Measurements from ENCODE around the gene IMMP2L. TPM values are rescaled to one million over a fixed set of nuclear protein-coding genes. Genes with fewer than 3 reads are reported as not detected.

The IMMP2L gene
- total RNA-seq, 4 donors from 2014 or later, result 12.0 to 22.2 (median 17.5) TPM

DNA sequence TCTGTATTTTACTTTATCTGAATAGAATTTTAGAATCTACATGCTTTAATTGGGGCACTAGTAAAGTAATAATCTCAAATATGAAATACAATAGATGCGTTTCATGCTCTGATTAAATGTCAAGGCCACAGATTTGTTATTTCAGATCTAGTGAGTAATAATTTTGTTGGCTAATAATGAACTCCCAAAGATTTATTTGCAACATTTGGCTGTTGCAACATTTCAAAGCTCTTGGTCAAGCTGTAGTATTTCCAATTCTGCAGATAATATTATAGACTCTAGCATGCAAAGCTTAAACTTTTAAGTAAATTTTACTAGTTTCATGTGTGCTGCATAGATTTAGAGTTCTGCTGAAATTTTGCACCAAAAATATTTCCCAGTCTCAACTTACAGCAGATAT, 454.7 kb downstream of the IMMP2L start:
- DNase-seq (ENCODE audit: extremely low spot score), result no peak
- H3K36me3 ChIP-seq, result no peaks in the 10 kb centered on the region
- H3K9me3 ChIP-seq, result no peaks in the 10 kb centered on the region
- no peak overlapping the region for H3K4me3 ChIP-seq
- H3K27ac ChIP-seq (replicated peaks in 1 of 4), result no peak overlapping the region
- WGBS, result 68% methylated on average over 1 of the region's 1 CpG
- intact Hi-C loops (cut with DNase I), result no loop called here
- no peak for TF ChIP-seq POLR2AphosphoS5 (IDR thresholded peaks at IDR 0.05)
- peaks cover 4 to 10% (median 6%) of the 10 kb centered on the region in 4 donors for H3K4me1 ChIP-seq
- no peaks in the 10 kb centered on the region for H3K27me3 ChIP-seq

DNA sequence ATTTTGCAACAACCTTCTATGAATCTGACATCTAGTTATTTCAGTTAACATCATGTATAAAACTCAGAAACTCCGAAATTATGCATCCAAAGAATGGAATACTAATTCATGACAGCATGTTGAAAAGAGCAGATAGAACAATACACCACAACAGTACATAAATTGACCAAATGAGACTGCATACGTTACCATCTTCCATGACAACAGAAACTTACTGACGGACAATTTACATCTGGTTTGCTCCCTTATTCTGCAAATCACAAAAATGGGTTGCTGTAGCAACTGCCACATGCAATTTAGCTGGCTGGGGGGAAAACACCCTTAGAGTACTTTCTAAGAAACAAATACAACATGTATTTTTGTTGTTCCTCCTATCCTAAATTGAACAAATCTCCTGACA, 457.0 kb downstream of the IMMP2L start:
- intact Hi-C loops (cut with DNase I), result no loop called here
- H3K4me3 ChIP-seq, result no peak overlapping the region
- H3K4me1 ChIP-seq, result peaks cover 4 to 10% (median 6%) of the 10 kb centered on the region in 4 donors
- TF ChIP-seq POLR2A (IDR thresholded peaks at IDR 0.05; ENCODE audit: low read depth) (no peak), EP300 (IDR thresholded peaks at IDR 0.05) (no peak), POLR2AphosphoS5 (IDR thresholded peaks at IDR 0.05) (no peak)
- TF ChIP-seq, protein P1, sequence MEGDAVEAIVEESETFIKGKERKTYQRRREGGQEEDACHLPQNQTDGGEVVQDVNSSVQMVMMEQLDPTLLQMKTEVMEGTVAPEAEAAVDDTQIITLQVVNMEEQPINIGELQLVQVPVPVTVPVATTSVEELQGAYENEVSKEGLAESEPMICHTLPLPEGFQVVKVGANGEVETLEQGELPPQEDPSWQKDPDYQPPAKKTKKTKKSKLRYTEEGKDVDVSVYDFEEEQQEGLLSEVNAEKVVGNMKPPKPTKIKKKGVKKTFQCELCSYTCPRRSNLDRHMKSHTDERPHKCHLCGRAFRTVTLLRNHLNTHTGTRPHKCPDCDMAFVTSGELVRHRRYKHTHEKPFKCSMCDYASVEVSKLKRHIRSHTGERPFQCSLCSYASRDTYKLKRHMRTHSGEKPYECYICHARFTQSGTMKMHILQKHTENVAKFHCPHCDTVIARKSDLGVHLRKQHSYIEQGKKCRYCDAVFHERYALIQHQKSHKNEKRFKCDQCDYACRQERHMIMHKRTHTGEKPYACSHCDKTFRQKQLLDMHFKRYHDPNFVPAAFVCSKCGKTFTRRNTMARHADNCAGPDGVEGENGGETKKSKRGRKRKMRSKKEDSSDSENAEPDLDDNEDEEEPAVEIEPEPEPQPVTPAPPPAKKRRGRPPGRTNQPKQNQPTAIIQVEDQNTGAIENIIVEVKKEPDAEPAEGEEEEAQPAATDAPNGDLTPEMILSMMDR (IDR thresholded peaks at IDR 0.05), result no peak
- H3K27ac ChIP-seq (replicated peaks in 1 of 4), result no peak overlapping the region
- H3K36me3 ChIP-seq, result no peaks in the 10 kb centered on the region
- WGBS, result 92% methylated on average over 3 of the region's 3 CpGs
- DNase-seq (ENCODE audit: extremely low spot score), result no peak
- no peaks in the 10 kb centered on the region for H3K27me3 ChIP-seq
- no peaks in the 10 kb centered on the region for H3K9me3 ChIP-seq

DNA sequence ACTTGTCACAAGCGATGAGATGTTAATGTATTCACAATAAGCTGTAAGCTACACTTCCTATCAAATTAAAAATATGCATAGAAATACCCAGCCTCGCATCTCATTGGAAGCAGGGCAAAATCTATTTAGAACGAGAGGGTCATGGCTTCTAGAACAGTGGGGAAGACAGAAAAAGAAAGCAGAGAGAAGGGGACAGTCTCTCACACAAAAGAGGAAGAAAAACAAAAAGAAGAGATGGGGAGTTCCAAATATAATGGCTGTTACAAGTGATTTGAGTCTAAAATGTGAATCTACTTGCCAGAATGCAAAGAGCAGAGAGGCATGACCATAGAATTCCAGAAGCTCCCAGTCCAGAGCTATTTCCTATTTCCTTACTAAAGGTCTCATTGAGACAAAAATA, 457.6 kb downstream of the IMMP2L start:
- intact Hi-C loops (cut with DNase I), result no loop called here
- peaks cover 4 to 10% (median 6%) of the 10 kb centered on the region in 4 donors for H3K4me1 ChIP-seq
- H3K27me3 ChIP-seq, result no peaks in the 10 kb centered on the region
- H3K27ac ChIP-seq (replicated peaks in 1 of 4), result no peak overlapping the region
- TF ChIP-seq POLR2AphosphoS5 (IDR thresholded peaks at IDR 0.05) (no peak), POLR2A (IDR thresholded peaks at IDR 0.05; ENCODE audit: low read depth) (no peak), EP300 (IDR thresholded peaks at IDR 0.05) (no peak)
- TF ChIP-seq, protein P1 (IDR thresholded peaks at IDR 0.05), result no peak
- H3K9me3 ChIP-seq, result no peaks in the 10 kb centered on the region
- no peaks in the 10 kb centered on the region for H3K36me3 ChIP-seq
- DNase-seq (ENCODE audit: extremely low spot score), result no peak
- H3K4me3 ChIP-seq, result no peak overlapping the region
- WGBS, result 91% methylated on average over 3 of the region's 3 CpGs

DNA sequence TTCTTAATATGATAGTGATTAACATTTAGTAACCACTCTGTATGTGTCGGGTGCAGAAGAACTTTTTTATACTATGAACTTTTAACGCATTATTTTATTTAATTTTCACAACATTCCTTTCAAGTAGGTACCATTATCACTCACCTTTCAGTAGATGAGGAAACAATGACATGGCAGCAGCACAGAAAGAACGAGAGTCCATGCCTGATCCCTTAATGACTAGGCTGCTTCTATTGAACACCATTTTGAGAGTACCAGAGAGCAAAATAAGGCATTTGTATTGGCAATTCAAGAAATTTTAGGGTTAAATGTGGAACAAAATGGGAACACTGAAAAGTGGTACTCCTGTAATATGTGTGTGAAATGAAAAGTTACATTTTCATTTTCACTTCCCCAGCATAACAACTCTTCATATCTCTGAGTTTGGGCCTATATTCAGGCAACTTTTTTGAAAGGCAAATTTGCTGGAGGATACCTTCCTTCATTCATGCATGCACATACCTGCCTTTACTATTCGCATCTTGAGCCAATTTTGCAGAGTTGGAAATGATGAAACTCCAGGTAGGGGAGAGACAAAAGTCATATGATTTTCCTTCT, 458.5 kb downstream of the IMMP2L start:
- 93% methylated on average over 4 of the region's 4 CpGs for WGBS
- no peak for TF ChIP-seq EP300 (IDR thresholded peaks at IDR 0.05)
- TF ChIP-seq, protein P1 (IDR thresholded peaks at IDR 0.05), result no peak
- no peak for TF ChIP-seq POLR2A (IDR thresholded peaks at IDR 0.05; ENCODE audit: low read depth)
- no peak for TF ChIP-seq POLR2AphosphoS5 (IDR thresholded peaks at IDR 0.05)
- Histone ChIP-seq H3K27me3 (no peaks in the 10 kb centered on the region), H3K4me3 (no peak overlapping the region), H3K36me3 (no peaks in the 10 kb centered on the region), H3K27ac (replicated peaks in 1 of 4) (no peak overlapping the region), H3K9me3 (no peaks in the 10 kb centered on the region), H3K4me1 (peaks cover 4 to 10% (median 6%) of the 10 kb centered on the region in 4 donors)
- intact Hi-C loops (cut with DNase I), result no loop called here
- DNase-seq (ENCODE audit: extremely low spot score), result no peak

DNA sequence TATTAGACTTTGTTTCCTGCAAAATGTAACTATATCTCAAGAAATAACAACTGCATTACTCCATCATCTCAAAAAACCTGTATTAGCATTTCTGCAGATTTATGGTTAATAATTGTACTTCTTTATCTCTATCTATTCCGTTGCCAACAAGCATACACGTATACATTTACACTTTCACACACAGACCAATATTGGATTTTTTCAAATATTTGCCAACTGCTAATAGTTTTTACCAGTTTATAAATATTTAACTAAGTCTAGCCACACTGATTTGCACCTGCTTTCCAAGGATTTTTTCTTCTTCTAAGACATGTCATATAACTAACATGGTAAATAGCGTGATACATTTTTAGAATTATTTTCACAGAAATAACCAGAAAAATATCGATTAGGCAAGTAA, 459.2 kb downstream of the IMMP2L start:
- Histone ChIP-seq H3K27me3 (no peaks in the 10 kb centered on the region), H3K27ac (replicated peaks in 1 of 4) (no peak overlapping the region), H3K4me1 (peaks cover 4 to 15% (median 6%) of the 10 kb centered on the region in 4 donors), H3K36me3 (no peaks in the 10 kb centered on the region), H3K4me3 (no peak overlapping the region), H3K9me3 (no peaks in the 10 kb centered on the region)
- TF ChIP-seq POLR2A (IDR thresholded peaks at IDR 0.05; ENCODE audit: low read depth) (no peak), EP300 (IDR thresholded peaks at IDR 0.05) (no peak), POLR2AphosphoS5 (IDR thresholded peaks at IDR 0.05) (no peak)
- TF ChIP-seq, protein P1 (IDR thresholded peaks at IDR 0.05), result no peak
- DNase-seq (ENCODE audit: extremely low spot score), result no peak
- WGBS, result 98% methylated on average over 4 of the region's 4 CpGs
- intact Hi-C loops (cut with DNase I), result no loop called here

Data from esophagus muscularis mucosa (tissue), 4 donors.